Measurements from ENCODE around the gene GOLM1. TPM values are rescaled to one million over a fixed set of nuclear protein-coding genes. Genes with fewer than 3 reads are reported as not detected.

GOLM1 gene
- total RNA-seq, 4 donors from 2014 or later, result 2.0 to 13.6 (median 4.3) TPM

DNA sequence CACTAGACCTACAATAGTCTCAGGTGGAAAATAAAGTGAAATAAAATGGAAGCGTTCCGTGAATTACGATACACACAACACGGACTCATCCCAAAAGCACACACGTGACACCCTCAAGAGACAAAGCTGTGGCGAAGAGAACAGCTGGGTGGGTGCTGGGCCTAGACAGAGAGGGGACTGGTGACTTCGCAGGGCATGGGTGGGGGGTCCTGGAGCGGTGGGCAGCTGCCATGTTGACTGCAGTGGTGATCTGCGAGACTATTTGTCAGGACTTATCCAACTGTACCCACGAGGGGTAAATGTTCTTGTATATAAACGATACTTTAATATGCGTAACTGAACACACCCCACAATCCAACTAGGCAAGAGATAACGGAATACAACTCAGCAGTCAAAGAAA is 52.0 kb downstream of the GOLM1 start:
- no peaks in the 10 kb centered on the region for H3K4me1 ChIP-seq
- no peak for TF ChIP-seq POLR2A (IDR thresholded peaks at IDR 0.05)
- TF ChIP-seq, protein P1, sequence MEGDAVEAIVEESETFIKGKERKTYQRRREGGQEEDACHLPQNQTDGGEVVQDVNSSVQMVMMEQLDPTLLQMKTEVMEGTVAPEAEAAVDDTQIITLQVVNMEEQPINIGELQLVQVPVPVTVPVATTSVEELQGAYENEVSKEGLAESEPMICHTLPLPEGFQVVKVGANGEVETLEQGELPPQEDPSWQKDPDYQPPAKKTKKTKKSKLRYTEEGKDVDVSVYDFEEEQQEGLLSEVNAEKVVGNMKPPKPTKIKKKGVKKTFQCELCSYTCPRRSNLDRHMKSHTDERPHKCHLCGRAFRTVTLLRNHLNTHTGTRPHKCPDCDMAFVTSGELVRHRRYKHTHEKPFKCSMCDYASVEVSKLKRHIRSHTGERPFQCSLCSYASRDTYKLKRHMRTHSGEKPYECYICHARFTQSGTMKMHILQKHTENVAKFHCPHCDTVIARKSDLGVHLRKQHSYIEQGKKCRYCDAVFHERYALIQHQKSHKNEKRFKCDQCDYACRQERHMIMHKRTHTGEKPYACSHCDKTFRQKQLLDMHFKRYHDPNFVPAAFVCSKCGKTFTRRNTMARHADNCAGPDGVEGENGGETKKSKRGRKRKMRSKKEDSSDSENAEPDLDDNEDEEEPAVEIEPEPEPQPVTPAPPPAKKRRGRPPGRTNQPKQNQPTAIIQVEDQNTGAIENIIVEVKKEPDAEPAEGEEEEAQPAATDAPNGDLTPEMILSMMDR (IDR thresholded peaks at IDR 0.05), result no peak
- no peaks in the 10 kb centered on the region for H3K27me3 ChIP-seq
- no peak overlapping the region for H3K27ac ChIP-seq
- no peaks in the 10 kb centered on the region for H3K36me3 ChIP-seq
- no peaks in the 10 kb centered on the region for H3K9me3 ChIP-seq
- intact Hi-C loops (cut with DNase I), result no loop called here
- no peak for DNase-seq
- no peak overlapping the region for H3K4me3 ChIP-seq
- 91% methylated on average over 13 of the region's 13 CpGs for WGBS, 2 donors

DNA sequence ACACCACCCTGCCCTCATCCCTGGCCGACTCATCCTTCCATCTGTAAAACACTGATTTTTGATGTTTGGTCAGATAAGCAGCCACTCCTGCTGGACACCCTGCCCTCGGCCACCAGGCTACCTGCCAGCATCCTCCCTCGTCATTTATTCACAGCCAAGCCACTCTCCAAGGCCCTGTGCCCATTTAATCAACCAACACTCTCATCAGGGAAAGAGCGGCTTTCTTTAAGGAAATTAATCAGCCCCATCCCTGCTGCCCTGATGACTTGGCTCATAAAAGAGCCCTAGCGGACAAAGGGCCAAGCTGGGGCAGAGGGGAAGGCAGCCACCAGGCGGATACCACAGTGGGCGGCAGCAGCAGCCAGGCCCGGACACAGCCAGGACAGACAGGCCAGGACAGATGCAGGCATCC is 52.4 kb downstream of the GOLM1 start:
- Histone ChIP-seq H3K9me3 (no peaks in the 10 kb centered on the region), H3K36me3 (no peaks in the 10 kb centered on the region), H3K4me3 (no peak overlapping the region), H3K27me3 (no peaks in the 10 kb centered on the region), H3K4me1 (no peaks in the 10 kb centered on the region), H3K27ac (no peak overlapping the region)
- TF ChIP-seq, protein P1 (IDR thresholded peaks at IDR 0.05), result no peak
- no peak for TF ChIP-seq POLR2A (IDR thresholded peaks at IDR 0.05)
- intact Hi-C loops (cut with DNase I), result no loop called here
- DNase-seq, result no peak
- 73 to 82% methylated on average over 4 to 6 of the region's 8 CpGs for WGBS, 2 donors

DNA sequence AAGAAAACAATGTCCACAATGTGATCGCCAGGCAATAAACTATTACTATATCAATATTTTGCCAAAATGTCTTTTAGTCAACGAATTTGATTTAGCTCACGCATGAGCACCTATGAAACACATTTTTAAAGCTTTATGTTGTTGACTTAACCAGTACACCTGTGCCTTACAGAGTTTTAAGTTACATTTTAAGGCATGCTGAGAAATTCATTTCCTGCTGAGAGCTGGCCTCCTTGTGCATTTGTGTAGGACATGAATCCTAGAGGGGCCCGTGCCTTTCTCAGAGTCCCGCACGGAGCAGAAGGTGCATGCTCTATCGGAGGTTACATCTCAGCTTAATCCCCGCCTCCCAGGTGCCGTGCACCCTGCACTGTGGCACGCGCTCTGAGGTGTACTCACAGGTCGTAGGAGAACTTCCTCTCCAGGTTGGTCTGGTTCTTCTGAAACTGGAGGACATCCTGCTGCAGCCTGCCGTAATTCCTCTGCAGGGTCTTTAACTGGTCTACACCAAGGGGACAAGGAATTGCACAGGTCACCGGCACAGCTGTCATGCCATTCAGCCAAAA is 53.2 kb downstream of the GOLM1 start:
- intact Hi-C loops (cut with DNase I), result no loop called here
- Histone ChIP-seq H3K27me3 (no peaks in the 10 kb centered on the region), H3K4me1 (no peaks in the 10 kb centered on the region), H3K36me3 (no peaks in the 10 kb centered on the region), H3K9me3 (no peaks in the 10 kb centered on the region), H3K4me3 (no peak overlapping the region), H3K27ac (no peak overlapping the region)
- TF ChIP-seq, protein P1 (IDR thresholded peaks at IDR 0.05), result no peak
- 81 to 92% methylated on average over 6 to 12 of the region's 14 CpGs for WGBS, 2 donors
- no peak for DNase-seq

DNA sequence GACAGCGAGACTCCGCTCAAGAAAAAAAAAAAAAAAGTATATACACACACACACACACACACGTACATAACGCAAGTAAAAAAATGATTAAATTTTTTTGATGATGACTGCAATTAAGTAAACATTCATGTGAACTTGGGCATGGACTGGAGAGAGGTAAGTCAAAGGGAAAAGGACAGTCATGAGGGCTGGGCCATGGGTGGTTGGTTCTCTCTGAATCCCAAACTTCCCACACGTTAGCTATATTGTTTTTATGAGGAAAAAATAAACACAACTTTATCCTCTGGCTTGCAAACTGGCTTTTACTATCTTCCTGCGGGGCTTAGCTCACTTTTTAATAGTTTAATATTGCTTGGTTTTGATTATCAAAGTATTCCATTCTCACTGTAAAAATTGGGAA is 53.7 kb downstream of the GOLM1 start:
- intact Hi-C loops (cut with DNase I), result no loop called here
- no peaks in the 10 kb centered on the region for H3K4me1 ChIP-seq
- no peaks in the 10 kb centered on the region for H3K27me3 ChIP-seq
- no peaks in the 10 kb centered on the region for H3K9me3 ChIP-seq
- no peak overlapping the region for H3K4me3 ChIP-seq
- WGBS, 2 donors, result 82 to 91% methylated on average over 6 of the region's 6 CpGs
- no peak overlapping the region for H3K27ac ChIP-seq
- no peak for TF ChIP-seq POLR2A (IDR thresholded peaks at IDR 0.05)
- TF ChIP-seq, protein P1 (IDR thresholded peaks at IDR 0.05), result no peak
- no peak for DNase-seq
- H3K36me3 ChIP-seq, result no peaks in the 10 kb centered on the region

DNA sequence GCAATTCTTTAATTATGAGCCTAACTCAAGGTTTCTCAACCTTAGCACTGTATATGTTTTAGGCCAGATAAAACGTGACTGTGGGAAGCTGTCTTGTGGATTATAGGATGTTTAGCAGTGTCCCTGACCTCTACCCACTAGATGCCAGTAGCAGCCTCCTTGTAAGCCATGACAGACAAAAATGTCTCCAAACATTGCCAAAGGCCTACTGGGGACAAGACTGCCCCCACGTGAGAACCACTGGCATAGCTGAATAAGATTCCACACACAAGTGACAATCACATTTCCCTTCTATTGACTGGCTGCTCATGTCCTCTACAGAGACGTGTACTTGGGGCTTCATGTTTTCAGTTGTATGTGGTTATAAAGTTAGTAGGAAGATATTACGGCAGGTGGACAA is 55.4 kb downstream of the GOLM1 start:
- DNase-seq, result no peak
- no peak overlapping the region for H3K4me3 ChIP-seq
- TF ChIP-seq POLR2A (IDR thresholded peaks at IDR 0.05), result no peak
- TF ChIP-seq, protein P1 (IDR thresholded peaks at IDR 0.05), result no peak
- H3K27me3 ChIP-seq, result no peaks in the 10 kb centered on the region
- no peak overlapping the region for H3K27ac ChIP-seq
- intact Hi-C loops (cut with DNase I), result no loop called here
- no peaks in the 10 kb centered on the region for H3K36me3 ChIP-seq
- H3K9me3 ChIP-seq, result no peaks in the 10 kb centered on the region
- H3K4me1 ChIP-seq, result no peaks in the 10 kb centered on the region
- 71 to 80% methylated on average over 4 of the region's 4 CpGs for WGBS, 2 donors

All from esophagus squamous epithelium (tissue), 5 donors.